Ovary (tissue), 10 donors: ENCODE measurements around the gene DGKG. TPM values are rescaled to one million over a fixed set of nuclear protein-coding genes. Genes with fewer than 3 reads are reported as not detected.

Experiments
- DNase-seq, 5 donors: peaks; one replicate each; pipeline ENCODE4 v3.0.0-alpha.2; 2019 to 2020
- H3K27ac ChIP-seq, 2 donors: fragments of 200-600 bp; one replicate each; pipeline versions ENCODE4 v1.5.1 to v1.8.0; 2019 to 2022
- H3K27me3 ChIP-seq: fragments of 200-600 bp; one replicate; pipeline ENCODE4 v1.8.0; 2022
- H3K36me3 ChIP-seq: fragments of 200-600 bp; sonication (generic); one replicate; pipeline ENCODE4 v1.5.1; 2019
- H3K4me1 ChIP-seq: one replicate; pipeline ENCODE4 v1.8.1; 2013; ENCODE audit warnings: mild to moderate bottlenecking, moderate library complexity; ENCODE audit not compliant: insufficient read depth
- H3K4me3 ChIP-seq: fragments of 200-600 bp; sonication (generic); one replicate; pipeline ENCODE4 v1.5.1; 2017
- H3K9me3 ChIP-seq, 2 donors: fragments of 200-600 bp in 1 of 2; sonication (generic) in 1 of 2; one replicate each; pipeline versions ENCODE4 v1.5.1 to v1.8.1; 2013 to 2019; ENCODE audit warnings: mild to moderate bottlenecking in 1 of 2, moderate library complexity in 1 of 2
- EP300 ChIP-seq: sonication (generic); formaldehyde crosslinking; IDR thresholded peaks from one replicate; pipeline ENCODE4 v1.6.1; 2017; ENCODE audit warnings: antibody characterized with exemption
- POLR2A ChIP-seq: fragments of 450-650 bp; IDR thresholded peaks from one replicate; pipeline ENCODE4 v1.6.1; 2017; ENCODE audit warnings: antibody characterized with exemption, mild to moderate bottlenecking, moderate library complexity
- WGBS, 3 donors: extraction: QIAGEN DNeasy Blood & Tissue Kit in 1 of 3; methylation state at CpG; one replicate each; pipeline versions ENCODE4 v1.1.5 to v1.1.7; 2013 to 2017; 5-methylcytosine and 5-hydroxymethylcytosine counted together
- intact Hi-C, 4 donors: fragments of 100-400 bp; cut with DNase I; formaldehyde crosslinking; loops; one replicate each; pipeline versions ENCODE4 v1.11.0 to v1.15.1; 2022 to 2023
- long read RNA-seq, 3 donors: library from polyadenylated mRNA in 2 of 3; unstranded in 2 of 3; transcript quantifications; one replicate each; pipeline ENCODE4 v2.0.0 and lab custom pipeline, GENCODE V29; 2021 to 2026
- polyA plus RNA-seq, 2 donors: library from polyadenylated mRNA; stranded (reverse); fragments of 200-250 nt in 1 of 2; fragments of 350-450 nt in 1 of 2; fragmentation: Illumina TruSeq in 1 of 2; extraction: RNeasy Lipid Tissue Mini Kit (QIAGEN cat#74804) in 1 of 2; gene quantifications; one replicate each; pipeline ENCODE4 v1.2.3, GENCODE V29; 2013 to 2014
- total RNA-seq, 7 donors: library from RNA; depleted of rRNA in 2 of 7; stranded (reverse); fragments of >200 nt in 2 of 7; fragmentation: NEBNext Ultra II Directional in 3 of 7; extraction: Animal tissue kit (Norgen Biotek cat#: 25700) in 3 of 7; gene quantifications; one replicate each; pipeline versions ENCODE4 v1.1.0 to v1.2.4, GENCODE V29; 2016 to 2023
- TF ChIP-seq, protein P1 (sequence below), 3 donors: fragments of 450-650 bp in 2 of 3; fragments of 200-600 bp in 1 of 3; IDR thresholded peaks; one replicate each; pipeline versions ENCODE4 v1.5.1 to v1.8.0; 2016 to 2022; ENCODE audit warnings: antibody characterized with exemption in 3 of 3, mild to moderate bottlenecking in 1 of 3
- donor health status: DM: no; HTN: no; CAD: no; lungs with moderate emphysema.
- donor health status: DM: no; HTN: no; CAD: no.
- donor health status: Bipolar disorder and iron deficiency.
- donor health status: DM: yes; HTN: yes; CAD: no.
- donor health status: DM: no; HTN: no; CAD: no.
- donor health status: DM: yes; HTN: yes; CAD: no.

DGKG gene
- 1 to 10 TPM; 1.4 to 6.7 (median 4.1) TPM for total RNA-seq
- polyA plus RNA-seq, result 1 to 10 TPM; 1.0 to 7.0 TPM
- long read RNA-seq, donor 1, partial matches to known transcripts, result 1 of 2 reads
- long read RNA-seq, donor 1, other reads (novel, unspliced or antisense), result 1 of 2 reads
- long read RNA-seq, donor 2, result 0 reads
- long read RNA-seq, donor 3, partial matches to known transcripts, result 1 of 1 reads
- long read RNA-seq, donor 3, other reads (novel, unspliced or antisense), result 0 of 1 reads

- Histone ChIP-seq H3K27ac (peak within 1 kb of the TSS in 1 of 2 donors; percentile 11), H3K4me3 (peak within 1 kb of the TSS; percentile 36), H3K36me3 (no peaks in the 10 kb centered on the region), H3K27me3 (no peaks in the 10 kb centered on the region), H3K4me1 (no peaks in the 10 kb centered on the region), H3K9me3 (no peaks in the 10 kb centered on the region)
- 0 to 1% (median 0%) methylated on average over 53 to 62 of the region's 62 CpGs for WGBS, 3 donors
- intact Hi-C loops, result loop anchor here in 1 of 4 donors (5.0 kb wide), 1 partner anchor 50 kb away; no protein-coding TSS in a partner anchor
- DNase-seq, result peak in 3 of 5 donors; percentile 24 to 46 (median 28)
- TF ChIP-seq POLR2A, result peak; percentile 24
- TF ChIP-seq EP300, result no peak
- TF ChIP-seq, protein P1, sequence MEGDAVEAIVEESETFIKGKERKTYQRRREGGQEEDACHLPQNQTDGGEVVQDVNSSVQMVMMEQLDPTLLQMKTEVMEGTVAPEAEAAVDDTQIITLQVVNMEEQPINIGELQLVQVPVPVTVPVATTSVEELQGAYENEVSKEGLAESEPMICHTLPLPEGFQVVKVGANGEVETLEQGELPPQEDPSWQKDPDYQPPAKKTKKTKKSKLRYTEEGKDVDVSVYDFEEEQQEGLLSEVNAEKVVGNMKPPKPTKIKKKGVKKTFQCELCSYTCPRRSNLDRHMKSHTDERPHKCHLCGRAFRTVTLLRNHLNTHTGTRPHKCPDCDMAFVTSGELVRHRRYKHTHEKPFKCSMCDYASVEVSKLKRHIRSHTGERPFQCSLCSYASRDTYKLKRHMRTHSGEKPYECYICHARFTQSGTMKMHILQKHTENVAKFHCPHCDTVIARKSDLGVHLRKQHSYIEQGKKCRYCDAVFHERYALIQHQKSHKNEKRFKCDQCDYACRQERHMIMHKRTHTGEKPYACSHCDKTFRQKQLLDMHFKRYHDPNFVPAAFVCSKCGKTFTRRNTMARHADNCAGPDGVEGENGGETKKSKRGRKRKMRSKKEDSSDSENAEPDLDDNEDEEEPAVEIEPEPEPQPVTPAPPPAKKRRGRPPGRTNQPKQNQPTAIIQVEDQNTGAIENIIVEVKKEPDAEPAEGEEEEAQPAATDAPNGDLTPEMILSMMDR (IDR thresholded peaks at IDR 0.05), result no peak
Observed at GRCh38 chr3:186361762-186362536, at the start of gene DGKG. Gene DGKG, minus strand, starts transcription at chr3:186362234. Its CDS starts 41,775 bp downstream, at chr3:186320459.

DNA sequence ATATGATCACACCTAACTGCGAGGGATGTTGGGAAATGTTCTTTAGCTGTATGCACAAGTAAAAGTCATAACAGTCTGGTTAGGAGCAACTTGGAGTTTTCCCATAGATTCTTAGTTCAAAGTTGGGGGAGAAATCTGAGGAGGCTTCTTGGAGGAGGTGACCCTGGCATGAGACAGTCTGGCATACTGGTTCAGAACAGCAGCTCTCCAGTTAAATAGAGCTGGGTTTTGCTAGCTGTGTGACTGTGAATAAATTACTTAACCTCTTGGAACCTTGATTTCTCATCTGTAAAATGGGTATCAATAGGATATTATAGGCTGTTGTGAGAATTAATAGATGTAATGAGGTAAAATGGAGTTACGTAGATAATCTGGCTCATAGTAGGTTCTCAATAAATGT lies 49.1 kb upstream of the DGKG start:
- Histone ChIP-seq H3K4me3 (no peak overlapping the region), H3K4me1 (peaks cover 23% of the 10 kb centered on the region), H3K27me3 (no peaks in the 10 kb centered on the region), H3K27ac (no peak overlapping the region), H3K36me3 (no peaks in the 10 kb centered on the region), H3K9me3 (no peaks in the 10 kb centered on the region)
- intact Hi-C loops, result loop anchor here in 1 of 4 donors (5.0 kb wide), 1 partner anchor 49 kb away; the partner anchor contains the start of gene DGKG
- TF ChIP-seq POLR2A, result no peak
- DNase-seq, result no peak
- WGBS, 3 donors, result 95 to 100% (median 99%) methylated on average over 2 of the region's 2 CpGs

GRCh38 chr3:186406669-186407635 lies 44.9 kb upstream of the DGKG start:
- DNase-seq, result peak; percentile 75 to 88 (median 84)
- Histone ChIP-seq H3K27me3 (no peaks in the 10 kb centered on the region), H3K4me1 (peaks cover 11% of the 10 kb centered on the region), H3K27ac (peak overlapping the region; percentile 70 to 82), H3K4me3 (no peak overlapping the region), H3K9me3 (no peaks in the 10 kb centered on the region), H3K36me3 (no peaks in the 10 kb centered on the region)
- intact Hi-C loops, result no loop called here
- WGBS, 3 donors, result 19 to 25% (median 23%) methylated on average over 14 of the region's 14 CpGs
- TF ChIP-seq POLR2A, result no peak
- peak; percentile 21 for TF ChIP-seq EP300

DNA sequence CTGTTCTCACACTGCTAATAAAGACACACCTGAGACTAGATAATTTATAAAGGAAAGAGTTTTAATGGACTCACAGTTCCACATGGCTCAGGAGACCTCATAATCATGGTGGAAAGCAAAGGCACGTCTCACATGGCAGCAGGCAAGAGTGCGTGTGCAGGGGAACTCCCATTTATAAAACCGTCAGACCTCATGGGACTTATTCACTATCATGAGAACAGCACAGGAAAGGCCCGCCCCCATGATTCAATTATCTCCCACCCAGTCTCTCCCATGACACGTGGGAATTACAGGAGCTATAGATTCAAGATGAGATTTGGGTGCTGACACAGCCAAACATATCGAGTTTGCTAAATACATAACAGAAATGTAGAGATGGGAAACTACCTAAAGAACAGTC lies 39.5 kb upstream of the DGKG start:
- intact Hi-C loops, result no loop called here
- no peak for TF ChIP-seq POLR2A
- no peak for TF ChIP-seq EP300
- TF ChIP-seq, protein P1 (IDR thresholded peaks at IDR 0.05), result no peak
- H3K4me3 ChIP-seq, result no peak overlapping the region
- WGBS, 3 donors, result 68 to 81% (median 70%) methylated on average over 6 of the region's 6 CpGs
- no peaks in the 10 kb centered on the region for H3K36me3 ChIP-seq
- H3K27ac ChIP-seq, result no peak overlapping the region
- no peaks in the 10 kb centered on the region for H3K9me3 ChIP-seq
- no peak for DNase-seq
- H3K27me3 ChIP-seq, result no peaks in the 10 kb centered on the region
- peaks cover 1% of the 10 kb centered on the region for H3K4me1 ChIP-seq

- Histone ChIP-seq H3K4me3 (no peak overlapping the region), H3K27ac (no peak overlapping the region), H3K36me3 (no peaks in the 10 kb centered on the region), H3K9me3 (no peaks in the 10 kb centered on the region), H3K4me1 (no peaks in the 10 kb centered on the region), H3K27me3 (no peaks in the 10 kb centered on the region)
- DNase-seq, result no peak
- intact Hi-C loops, result no loop called here
- TF ChIP-seq POLR2A (no peak), EP300 (no peak)
- TF ChIP-seq, protein P1 (IDR thresholded peaks at IDR 0.05), result no peak
Observed at GRCh38 chr3:186400662-186401061, 38.6 kb upstream of the DGKG start.
